SU-DHL-6 (cell line): Measurements from ENCODE around the gene RAC2.

ENCODE experiments used
- H2AFZ ChIP-seq: fragments of 200-600 bp; sonication (generic); 2 replicates; pipeline ENCODE4 v1.6.1; 2014; ENCODE audit warnings: low read depth, mild to moderate bottlenecking, moderate library complexity, mixed read lengths, antibody characterized with exemption, low read length; ENCODE audit not compliant: severe bottlenecking
- H3F3A ChIP-seq: fragments of 200-600 bp; shearing (Covaris generic); 2 replicates; pipeline ENCODE4 v1.6.0; 2016; ENCODE audit warnings: antibody characterized with exemption, mild to moderate bottlenecking; ENCODE audit not compliant: insufficient read depth
- H3K27ac ChIP-seq: fragments of 200-600 bp; sonication (generic); 2 replicates; pipeline ENCODE4 v1.5.1; 2016; ENCODE audit warnings: low read depth, mild to moderate bottlenecking, low read length, moderate library complexity, mixed read lengths
- H3K27me3 ChIP-seq: fragments of 200-600 bp; sonication (generic), shearing (Covaris generic); 2 replicates; pipeline ENCODE4 v1.6.0; 2014; ENCODE audit warnings: mild to moderate bottlenecking, low read length
- H3K36me3 ChIP-seq: fragments of 200-600 bp; sonication (generic); 2 replicates; pipeline ENCODE4 v1.6.1; 2014; ENCODE audit warnings: mild to moderate bottlenecking, low read length, mixed read lengths
- H3K4me2 ChIP-seq: fragments of 300-600, 200-600 bp; shearing (Covaris generic), sonication (generic); 2 replicates; pipeline ENCODE4 v1.6.0; 2014; ENCODE audit warnings: low read length, low read depth, mild to moderate bottlenecking; ENCODE audit not compliant: poor library complexity, severe bottlenecking
- H3K4me3 ChIP-seq: fragments of 200-600 bp; sonication (generic); 2 replicates; pipeline ENCODE4 v1.5.1; 2014; ENCODE audit warnings: antibody characterized with exemption, low read length, mild to moderate bottlenecking, mixed read lengths; ENCODE audit not compliant: insufficient read depth, poor library complexity, severe bottlenecking
- H3K79me2 ChIP-seq: fragments of 200-600 bp; sonication (generic); 2 replicates; pipeline ENCODE4 v1.6.1; 2014; ENCODE audit warnings: mild to moderate bottlenecking, low read length, moderate library complexity; ENCODE audit not compliant: insufficient read depth
- H3K9ac ChIP-seq: fragments of 200-600 bp; sonication (generic); 2 replicates; pipeline ENCODE4 v1.7.0; 2014; ENCODE audit warnings: mild to moderate bottlenecking, low read length
- H3K9me2 ChIP-seq: fragments of 200-600 bp; sonication (generic); replicated peaks from 2 replicates; pipeline ENCODE4 v1.6.1; 2014; ENCODE audit warnings: low read length; ENCODE audit not compliant: insufficient read depth
- H3K9me3 ChIP-seq: fragments of 200-600 bp; sonication (generic); 2 replicates; pipeline ENCODE4 v1.6.1; 2014; ENCODE audit warnings: low read length, mixed read lengths; ENCODE audit not compliant: insufficient read depth
- H4K20me1 ChIP-seq: fragments of 200-600 bp; sonication (generic); 2 replicates; pipeline ENCODE4 v1.6.1; 2014; ENCODE audit warnings: low read depth, mild to moderate bottlenecking, antibody characterized with exemption, low read length, moderate library complexity, mixed read lengths
- CTCF ChIP-seq: fragments of 200-600 bp; sonication (generic); IDR thresholded peaks from one replicate; pipeline ENCODE4 v1.5.1; 2017; ENCODE audit warnings: antibody characterized with exemption, mild to moderate bottlenecking, low read length, moderate library complexity; ENCODE audit not compliant: insufficient read depth, poor library complexity, severe bottlenecking
- EZH2phosphoT487 ChIP-seq: fragments of 200-600 bp; sonication (generic), shearing (Covaris generic); conservative IDR thresholded peaks from 2 replicates; pipeline ENCODE4 v1.6.1; 2018; ENCODE audit warnings: mild to moderate bottlenecking, antibody characterized with exemption, low read length, moderate library complexity, mixed read lengths

Gene RAC2

GRCh38 chr22:37277384-37277783 lies 33.3 kb upstream of the RAC2 start:
- Histone ChIP-seq H2AFZ (no peak overlapping the region), H3K36me3 (no peaks in the 10 kb centered on the region), H3K4me3 (no peak overlapping the region), H3F3A (no peaks in the 10 kb centered on the region), H3K9me3 (no peaks in the 10 kb centered on the region), H3K9me2 (no peaks in the 10 kb centered on the region), H3K27ac (no peak overlapping the region), H4K20me1 (no peaks in the 10 kb centered on the region), H3K9ac (no peak overlapping the region), H3K79me2 (no peaks in the 10 kb centered on the region), H3K27me3 (no peaks in the 10 kb centered on the region), H3K4me2 (no peak overlapping the region)
- no peak for TF ChIP-seq EZH2phosphoT487
- TF ChIP-seq CTCF, result no peak

DNA sequence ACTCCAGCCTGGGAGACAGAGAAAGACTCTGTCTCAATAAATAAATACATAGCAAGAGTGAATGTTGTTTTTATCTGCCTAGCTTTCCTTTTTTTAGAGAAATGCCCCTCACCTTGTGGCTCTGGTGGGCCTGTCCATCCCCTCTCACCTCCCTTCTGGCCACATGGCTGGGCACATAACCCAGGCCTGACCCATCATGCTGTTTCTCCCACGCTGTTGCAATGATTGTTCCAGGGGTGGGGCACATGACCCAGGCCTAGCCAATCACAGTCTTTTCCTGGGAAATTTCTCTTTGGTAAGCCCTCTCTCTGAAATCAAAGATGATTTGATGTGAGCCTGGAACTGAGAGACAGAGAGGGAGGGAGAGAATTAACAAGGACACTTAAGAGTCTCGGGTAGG lies 32.7 kb upstream of the RAC2 start:
- no peak overlapping the region for H2AFZ ChIP-seq
- no peaks in the 10 kb centered on the region for H3K27me3 ChIP-seq
- H3K79me2 ChIP-seq, result no peaks in the 10 kb centered on the region

GRCh38 chr22:37275622-37276021 lies 31.6 kb upstream of the RAC2 start:
- no peaks in the 10 kb centered on the region for H3K36me3 ChIP-seq
- no peaks in the 10 kb centered on the region for H4K20me1 ChIP-seq
- no peak overlapping the region for H2AFZ ChIP-seq
- no peak for TF ChIP-seq EZH2phosphoT487
- TF ChIP-seq CTCF, result no peak
- no peaks in the 10 kb centered on the region for H3F3A ChIP-seq
- no peaks in the 10 kb centered on the region for H3K79me2 ChIP-seq
- H3K27ac ChIP-seq, result no peak overlapping the region
- H3K9ac ChIP-seq, result no peak overlapping the region
- H3K9me3 ChIP-seq, result no peaks in the 10 kb centered on the region
- H3K9me2 ChIP-seq, result no peaks in the 10 kb centered on the region
- no peak overlapping the region for H3K4me3 ChIP-seq
- no peaks in the 10 kb centered on the region for H3K27me3 ChIP-seq
- no peak overlapping the region for H3K4me2 ChIP-seq

More for the DNA sequence above, 32.7 kb upstream of the RAC2 start:
- H3K36me3 ChIP-seq, result no peaks in the 10 kb centered on the region
- no peak overlapping the region for H3K4me3 ChIP-seq
- H3K4me2 ChIP-seq, result no peak overlapping the region
- TF ChIP-seq CTCF (no peak), EZH2phosphoT487 (no peak)
- no peak overlapping the region for H3K9ac ChIP-seq
- no peaks in the 10 kb centered on the region for H3K9me2 ChIP-seq
- H3K27ac ChIP-seq, result no peak overlapping the region
- H3K9me3 ChIP-seq, result no peaks in the 10 kb centered on the region
- no peaks in the 10 kb centered on the region for H3F3A ChIP-seq
- no peaks in the 10 kb centered on the region for H4K20me1 ChIP-seq
